ENCODE results near the gene COPB2.

The COPB2 gene

GRCh38 chr3:139317215-139317614, 72.2 kb downstream of the COPB2 start:
- Histone ChIP-seq H3K9me3 (ENCODE audit: control insufficient read depth, insufficient read depth, low read length) (no peaks in the 10 kb centered on the region), H3K27ac (ENCODE audit: low read depth, low read length) (no peak overlapping the region), H3K4me1 (ENCODE audit: control insufficient read depth, low read length) (no peaks in the 10 kb centered on the region), H3K36me3 (ENCODE audit: control insufficient read depth, low read length) (no peaks in the 10 kb centered on the region), H4K20me1 (ENCODE audit: control insufficient read depth, insufficient read depth, low read depth, low read length) (no peaks in the 10 kb centered on the region), H3K9me2 (replicated peaks; ENCODE audit: control insufficient read depth, low read length) (no peaks in the 10 kb centered on the region), H3K4me3 (ENCODE audit: low read length) (no peak overlapping the region), H3K79me2 (ENCODE audit: control insufficient read depth, low read length) (no peaks in the 10 kb centered on the region), H3K4me2 (ENCODE audit: low read length) (no peak overlapping the region), H3F3A (ENCODE audit: control insufficient read depth, insufficient read depth) (no peaks in the 10 kb centered on the region), H3K27me3 (ENCODE audit: control insufficient read depth, low read length) (peaks cover 4% of the 10 kb centered on the region)
- TF ChIP-seq EZH2phosphoT487 (IDR thresholded peaks at IDR 0.05; ENCODE audit: borderline replicate concordance, low read length) (no peak), CTCF (IDR thresholded peaks at IDR 0.05; ENCODE audit: low read depth, low read length, poor library complexity, severe bottlenecking) (no peak)

GRCh38 chr3:139313921-139314320, 75.5 kb downstream of the COPB2 start:
- TF ChIP-seq EZH2phosphoT487 (IDR thresholded peaks at IDR 0.05; ENCODE audit: borderline replicate concordance, low read length) (no peak), CTCF (IDR thresholded peaks at IDR 0.05; ENCODE audit: low read depth, low read length, poor library complexity, severe bottlenecking) (no peak)
- no peak overlapping the region for H3K27ac ChIP-seq (ENCODE audit: low read depth, low read length)
- no peak overlapping the region for H3K4me3 ChIP-seq (ENCODE audit: low read length)
- peaks cover 4% of the 10 kb centered on the region for H3K27me3 ChIP-seq (ENCODE audit: control insufficient read depth, low read length)
- H3K9me2 ChIP-seq (replicated peaks; ENCODE audit: control insufficient read depth, low read length) = no peaks in the 10 kb centered on the region
- H3F3A ChIP-seq (ENCODE audit: control insufficient read depth, insufficient read depth) = no peaks in the 10 kb centered on the region
- H3K36me3 ChIP-seq (ENCODE audit: control insufficient read depth, low read length) = no peaks in the 10 kb centered on the region
- no peaks in the 10 kb centered on the region for H3K4me1 ChIP-seq (ENCODE audit: control insufficient read depth, low read length)
- H4K20me1 ChIP-seq (ENCODE audit: control insufficient read depth, insufficient read depth, low read depth, low read length) = no peaks in the 10 kb centered on the region
- H3K79me2 ChIP-seq (ENCODE audit: control insufficient read depth, low read length) = no peaks in the 10 kb centered on the region
- H3K9me3 ChIP-seq (ENCODE audit: control insufficient read depth, insufficient read depth, low read length) = no peaks in the 10 kb centered on the region
- no peak overlapping the region for H3K4me2 ChIP-seq (ENCODE audit: low read length)

GRCh38 chr3:139312959-139313358, 76.5 kb downstream of the COPB2 start:
- H3K27me3 ChIP-seq (ENCODE audit: control insufficient read depth, low read length) = peaks cover 4% of the 10 kb centered on the region
- no peaks in the 10 kb centered on the region for H3K9me3 ChIP-seq (ENCODE audit: control insufficient read depth, insufficient read depth, low read length)
- H3K4me3 ChIP-seq (ENCODE audit: low read length) = no peak overlapping the region
- no peaks in the 10 kb centered on the region for H3K9me2 ChIP-seq (replicated peaks; ENCODE audit: control insufficient read depth, low read length)
- no peaks in the 10 kb centered on the region for H3K79me2 ChIP-seq (ENCODE audit: control insufficient read depth, low read length)
- H3F3A ChIP-seq (ENCODE audit: control insufficient read depth, insufficient read depth) = no peaks in the 10 kb centered on the region
- no peak overlapping the region for H3K27ac ChIP-seq (ENCODE audit: low read depth, low read length)
- no peaks in the 10 kb centered on the region for H3K4me1 ChIP-seq (ENCODE audit: control insufficient read depth, low read length)
- no peak overlapping the region for H3K4me2 ChIP-seq (ENCODE audit: low read length)
- H4K20me1 ChIP-seq (ENCODE audit: control insufficient read depth, insufficient read depth, low read depth, low read length) = no peaks in the 10 kb centered on the region
- no peaks in the 10 kb centered on the region for H3K36me3 ChIP-seq (ENCODE audit: control insufficient read depth, low read length)
- no peak for TF ChIP-seq CTCF (IDR thresholded peaks at IDR 0.05; ENCODE audit: low read depth, low read length, poor library complexity, severe bottlenecking)
- TF ChIP-seq EZH2phosphoT487 (IDR thresholded peaks at IDR 0.05; ENCODE audit: borderline replicate concordance, low read length) = no peak

- no peaks in the 10 kb centered on the region for H4K20me1 ChIP-seq (ENCODE audit: control insufficient read depth, insufficient read depth, low read depth, low read length)
- no peak overlapping the region for H3K4me3 ChIP-seq (ENCODE audit: low read length)
- no peak overlapping the region for H3K4me2 ChIP-seq (ENCODE audit: low read length)
- H3K79me2 ChIP-seq (ENCODE audit: control insufficient read depth, low read length) = no peaks in the 10 kb centered on the region
- no peak for TF ChIP-seq EZH2phosphoT487 (IDR thresholded peaks at IDR 0.05; ENCODE audit: borderline replicate concordance, low read length)
- TF ChIP-seq CTCF (IDR thresholded peaks at IDR 0.05; ENCODE audit: low read depth, low read length, poor library complexity, severe bottlenecking) = no peak
- no peaks in the 10 kb centered on the region for H3K36me3 ChIP-seq (ENCODE audit: control insufficient read depth, low read length)
- H3K4me1 ChIP-seq (ENCODE audit: control insufficient read depth, low read length) = no peaks in the 10 kb centered on the region
- H3K27ac ChIP-seq (ENCODE audit: low read depth, low read length) = no peak overlapping the region
- no peaks in the 10 kb centered on the region for H3K9me3 ChIP-seq (ENCODE audit: control insufficient read depth, insufficient read depth, low read length)
- no peaks in the 10 kb centered on the region for H3F3A ChIP-seq (ENCODE audit: control insufficient read depth, insufficient read depth)
- H3K9me2 ChIP-seq (replicated peaks; ENCODE audit: control insufficient read depth, low read length) = no peaks in the 10 kb centered on the region
- peaks cover 4% of the 10 kb centered on the region for H3K27me3 ChIP-seq (ENCODE audit: control insufficient read depth, low read length)
Measured at GRCh38 chr3:139312416-139312815, 77.0 kb downstream of the COPB2 start.
